SK-N-SH (cell line): Measurements from ENCODE around the gene UBQLN3. TPM values are rescaled to one million over a fixed set of nuclear protein-coding genes. Genes with fewer than 3 reads are reported as not detected.

Source experiments
- CTCF ChIA-PET: fragments of 300-600, 350-600 bp; formaldehyde crosslinking; extraction: SDS; loops from one replicate; lab custom pipeline; 2021; lab: Yijun Ruan, JAX
- POLR2A ChIA-PET: fragments of 350-600 bp; sonication (Branson Sonifier 250); formaldehyde crosslinking; extraction: SDS; loops from one replicate; lab custom pipeline; 2020; ENCODE audit warnings: antibody characterized with exemption, inconsistent platforms; lab: Yijun Ruan, JAX
- DNase-seq: peaks from one replicate; pipeline ENCODE4 v3.0.0; 2012
- H2AFZ ChIP-seq: fragments of 200-600 bp; sonication (generic); 2 replicates; pipeline ENCODE4 v1.8.1; 2016; ENCODE audit warnings: antibody characterized with exemption, mild to moderate bottlenecking, low read depth
- H3F3A ChIP-seq: fragments of 200-600 bp; sonication (generic); replicated peaks from 2 replicates; pipeline ENCODE3; 2016; ENCODE audit warnings: antibody characterized with exemption, mild to moderate bottlenecking; ENCODE audit not compliant: insufficient read depth
- H3K27ac ChIP-seq, 2 experiments: fragments of 200-500 bp in 1 of 2; fragments of 200-600 bp in 1 of 2; sonication (Bioruptor generic) in 1 of 2; sonication (generic), shearing (Covaris generic) in 1 of 2; 2 replicates each; pipeline versions ENCODE4 v1.5.1 to v1.6.1; 2014 to 2016; ENCODE audit warnings: low read depth in 2 of 2, inconsistent platforms in 1 of 2, low read length in 1 of 2, mild to moderate bottlenecking in 1 of 2, mixed read lengths in 1 of 2
- H3K27me3 ChIP-seq: fragments of 200-600 bp; sonication (generic), shearing (Covaris generic); 2 replicates; pipeline ENCODE4 v1.6.1; 2016; ENCODE audit warnings: mixed run types; ENCODE audit not compliant: insufficient read depth
- H3K36me3 ChIP-seq, 2 experiments: fragments of 200-500 bp in 1 of 2; fragments of 200-600 bp in 1 of 2; sonication (Bioruptor generic) in 1 of 2; sonication (generic) in 1 of 2; replicated peaks in 1 of 2; 2 replicates each; pipeline versions ENCODE3 to v1.5.1; 2014 to 2016; ENCODE audit warnings: low read length in 1 of 2, mild to moderate bottlenecking in 1 of 2; ENCODE audit not compliant: insufficient read depth in 2 of 2, control insufficient read depth in 1 of 2
- H3K4me1 ChIP-seq, 2 experiments: fragments of 200-500 bp in 1 of 2; fragments of 200-600 bp in 1 of 2; sonication (Bioruptor generic) in 1 of 2; sonication (generic), shearing (Covaris generic) in 1 of 2; 2 replicates each; pipeline versions ENCODE4 v1.5.1 to v1.6.1; 2014 to 2016; ENCODE audit warnings: low read depth in 1 of 2, low read length in 1 of 2, mixed run types in 1 of 2; ENCODE audit not compliant: insufficient read depth in 2 of 2, control insufficient read depth in 1 of 2
- H3K4me2 ChIP-seq: fragments of 200-600 bp; sonication (generic), shearing (Covaris generic); 2 replicates; pipeline ENCODE4 v1.6.1; 2017; ENCODE audit warnings: mixed run types
- H3K4me3 ChIP-seq, 2 experiments: fragments of 200-500 bp in 1 of 2; fragments of 200-600 bp in 1 of 2; sonication (Bioruptor generic) in 1 of 2; sonication (generic), shearing (Covaris generic) in 1 of 2; 2 replicates each; pipeline versions ENCODE4 v1.5.1 to v1.8.1; 2014 to 2016; ENCODE audit warnings: low read depth in 2 of 2, inconsistent platforms in 1 of 2, low read length in 1 of 2, mild to moderate bottlenecking in 1 of 2, mixed read lengths in 1 of 2, moderate library complexity in 1 of 2
- H3K79me2 ChIP-seq: fragments of 200-600 bp; sonication (generic); 2 replicates; pipeline ENCODE4 v1.8.1; 2017; ENCODE audit warnings: mild to moderate bottlenecking; ENCODE audit not compliant: insufficient read depth
- H3K9ac ChIP-seq: fragments of 200-600 bp; sonication (generic); 2 replicates; pipeline ENCODE4 v1.6.1; 2017; ENCODE audit warnings: mixed run types
- H3K9me2 ChIP-seq: fragments of 200-600 bp; sonication (generic); 2 replicates; pipeline ENCODE4 v1.6.1; 2017; ENCODE audit warnings: mixed run types
- H3K9me3 ChIP-seq: fragments of 200-600 bp; sonication (generic); 2 replicates; pipeline ENCODE4 v1.6.1; 2017; ENCODE audit warnings: mixed run types, mild to moderate bottlenecking, moderate library complexity
- H4K20me1 ChIP-seq: fragments of 200-600 bp; sonication (generic); 2 replicates; pipeline ENCODE4 v1.6.1; 2017; ENCODE audit warnings: mild to moderate bottlenecking, mixed run types; ENCODE audit not compliant: insufficient read depth
- CHD2 ChIP-seq: fragments of 150-350 bp; IDR thresholded peaks from 2 replicates; pipeline ENCODE4 v1.6.1; 2018; ENCODE audit warnings: low read length; ENCODE audit not compliant: partially characterized antibody
- CTCF ChIP-seq: fragments of 200-600 bp; sonication (generic); IDR thresholded peaks from 2 replicates; pipeline ENCODE4 v1.6.1; 2017; ENCODE audit warnings: antibody characterized with exemption, mild to moderate bottlenecking, moderate library complexity
- ELF1 ChIP-seq: IDR thresholded peaks from 2 replicates; pipeline ENCODE4 v1.4.0; 2012
- EP300 ChIP-seq, 2 experiments: IDR thresholded peaks; 2 replicates each; pipeline versions ENCODE4 v1.4.0 to v1.6.1; 2012; ENCODE audit warnings: borderline replicate concordance in 1 of 2, low read depth in 1 of 2, low read length in 1 of 2
- EZH2phosphoT487 ChIP-seq: fragments of 200-600 bp; sonication (generic); IDR thresholded peaks from 2 replicates; pipeline ENCODE4 v1.6.1; 2017; ENCODE audit warnings: low read depth, mixed run types, mild to moderate bottlenecking, antibody characterized with exemption, moderate library complexity, borderline replicate concordance
- FOXJ3 ChIP-seq: sonication (generic); formaldehyde crosslinking; IDR thresholded peaks from 2 replicates; pipeline ENCODE4 v1.5.1; 2020; ENCODE audit warnings: mild to moderate bottlenecking, missing genetic modification reagents
- FOXM1 ChIP-seq: IDR thresholded peaks from 2 replicates; pipeline ENCODE4 v1.4.0; 2012; ENCODE audit warnings: low read depth, mild to moderate bottlenecking
- GATA2 ChIP-seq: sonication (generic); formaldehyde crosslinking; IDR thresholded peaks from 2 replicates; pipeline ENCODE4 v1.5.0; 2020; ENCODE audit warnings: mild to moderate bottlenecking, missing genetic modification reagents
- JUND ChIP-seq: IDR thresholded peaks from 2 replicates; pipeline ENCODE4 v1.4.0; 2012
- MAX ChIP-seq: IDR thresholded peaks from 2 replicates; pipeline ENCODE4 v1.4.0; 2012; ENCODE audit warnings: low read depth
- MEF2A ChIP-seq: IDR thresholded peaks from 2 replicates; pipeline ENCODE4 v1.4.0; 2012; ENCODE audit warnings: low read depth, borderline replicate concordance
- NRF1 ChIP-seq: IDR thresholded peaks from 2 replicates; pipeline ENCODE4 v1.6.1; 2012; ENCODE audit warnings: low read depth, mild to moderate bottlenecking, low read length
- POLR2AphosphoS5 ChIP-seq: IDR thresholded peaks from 2 replicates; pipeline ENCODE4 v1.6.1; 2012; ENCODE audit warnings: low read depth, low read length
- RAD21 ChIP-seq: IDR thresholded peaks from 2 replicates; pipeline ENCODE4 v1.6.1; 2012; ENCODE audit warnings: mild to moderate bottlenecking, low read length
- RXRA ChIP-seq: IDR thresholded peaks from 2 replicates; pipeline ENCODE4 v1.4.0; 2012; ENCODE audit warnings: low read depth, mild to moderate bottlenecking, borderline replicate concordance
- SMC3 ChIP-seq: IDR thresholded peaks from 2 replicates; pipeline ENCODE4 v1.6.1; 2012; ENCODE audit warnings: low read depth, low read length, improper control_type of control experiment
- TCF12 ChIP-seq: IDR thresholded peaks from 2 replicates; pipeline ENCODE4 v1.4.0; 2012
- TEAD4 ChIP-seq: IDR thresholded peaks from 2 replicates; pipeline ENCODE4 v1.4.0; 2012; ENCODE audit warnings: mild to moderate bottlenecking, borderline replicate concordance; ENCODE audit not compliant: insufficient read depth
- USF1 ChIP-seq: IDR thresholded peaks from 2 replicates; pipeline ENCODE4 v1.4.0; 2012; ENCODE audit warnings: low read depth, borderline replicate concordance
- YY1 ChIP-seq: IDR thresholded peaks from 2 replicates; pipeline ENCODE4 v1.4.0; 2012; ENCODE audit warnings: low read depth, mild to moderate bottlenecking
- WGBS: methylation state at CpG from one replicate; pipeline ENCODE4 v1.1.6; 2017; ENCODE audit warnings: low lambda C conversion rate; 5-methylcytosine and 5-hydroxymethylcytosine counted together
- polyA plus RNA-seq, 3 experiments: library from polyadenylated mRNA; depleted of rRNA; stranded (reverse); fragments of >200 nt; gene quantifications; 2 replicates each; pipeline ENCODE4 v1.2.3, GENCODE V29; 2012
- TF ChIP-seq, protein P1 (sequence below): IDR thresholded peaks from 2 replicates; pipeline ENCODE4 v1.4.0; 2012; ENCODE audit warnings: low read depth, borderline replicate concordance
- TF ChIP-seq, protein P2 (sequence below): IDR thresholded peaks from 2 replicates; pipeline ENCODE4; 2012

Gene UBQLN3
- polyA plus RNA-seq, 1 of the 3 experiments (the other 2 are of a cell fraction): not detected

- no peak for TF ChIP-seq POLR2AphosphoS5
- no peak for TF ChIP-seq YY1
- TF ChIP-seq GATA2: no peak
- no peak for TF ChIP-seq RAD21
- TF ChIP-seq TCF12: no peak
- TF ChIP-seq USF1: no peak
- TF ChIP-seq RXRA: no peak
- TF ChIP-seq FOXJ3: no peak
- no peak for TF ChIP-seq JUND
- no peak for TF ChIP-seq FOXM1
- TF ChIP-seq, protein P1, sequence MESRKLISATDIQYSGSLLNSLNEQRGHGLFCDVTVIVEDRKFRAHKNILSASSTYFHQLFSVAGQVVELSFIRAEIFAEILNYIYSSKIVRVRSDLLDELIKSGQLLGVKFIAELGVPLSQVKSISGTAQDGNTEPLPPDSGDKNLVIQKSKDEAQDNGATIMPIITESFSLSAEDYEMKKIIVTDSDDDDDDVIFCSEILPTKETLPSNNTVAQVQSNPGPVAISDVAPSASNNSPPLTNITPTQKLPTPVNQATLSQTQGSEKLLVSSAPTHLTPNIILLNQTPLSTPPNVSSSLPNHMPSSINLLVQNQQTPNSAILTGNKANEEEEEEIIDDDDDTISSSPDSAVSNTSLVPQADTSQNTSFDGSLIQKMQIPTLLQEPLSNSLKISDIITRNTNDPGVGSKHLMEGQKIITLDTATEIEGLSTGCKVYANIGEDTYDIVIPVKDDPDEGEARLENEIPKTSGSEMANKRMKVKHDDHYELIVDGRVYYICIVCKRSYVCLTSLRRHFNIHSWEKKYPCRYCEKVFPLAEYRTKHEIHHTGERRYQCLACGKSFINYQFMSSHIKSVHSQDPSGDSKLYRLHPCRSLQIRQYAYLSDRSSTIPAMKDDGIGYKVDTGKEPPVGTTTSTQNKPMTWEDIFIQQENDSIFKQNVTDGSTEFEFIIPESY: no peak
Observed at GRCh38 chr11:5521540-5521939, 11.8 kb upstream of the UBQLN3 start (continued).

DNA sequence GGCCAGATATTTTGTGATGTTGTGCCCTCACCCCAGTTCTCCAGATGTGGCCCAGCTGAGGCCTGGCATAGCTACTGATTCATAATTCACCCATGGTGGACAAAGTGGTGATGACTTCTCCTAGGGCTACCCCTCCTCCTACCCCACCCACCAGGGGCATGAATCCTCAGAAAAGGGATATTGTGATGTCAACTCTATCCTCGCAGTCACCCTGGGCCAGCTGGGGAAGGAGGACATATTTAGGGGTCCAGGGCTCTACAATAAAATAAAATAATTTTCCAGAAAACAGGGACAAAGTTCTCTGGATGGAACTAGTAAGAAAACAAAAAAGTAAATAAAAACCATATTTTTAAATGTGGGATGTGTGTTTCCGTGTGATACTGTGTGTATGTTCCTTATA is 6.8 kb upstream of the UBQLN3 start, which contains the start of gene UBQLNL:
TSS of gene UBQLNL (minus strand) at position 101 of the 400 bp plus-strand sequence. CDS start 258 bp downstream, outside the sequence.
- no peak within 1 kb of the TSS for H3K9ac ChIP-seq
- no peaks in the 10 kb centered on the region for H3K36me3 ChIP-seq
- WGBS: 4% methylated on average over 2 of the region's 2 CpGs
- no peaks in the 10 kb centered on the region for H3K4me1 ChIP-seq
- POLR2A ChIA-PET: no interaction called here
- no peaks in the 10 kb centered on the region for H3K27me3 ChIP-seq
- TF ChIP-seq POLR2AphosphoS5 (no peak), EZH2phosphoT487 (no peak), EP300 (IDR thresholded peaks at IDR 0.05; ENCODE audit: borderline replicate concordance in 1 of 2, low read depth in 1 of 2, low read length in 1 of 2) (no peak), CHD2 (no peak), TEAD4 (no peak), MEF2A (no peak), NRF1 (no peak), CTCF (no peak), TCF12 (no peak), MAX (no peak), ELF1 (no peak), YY1 (no peak), SMC3 (no peak)
- TF ChIP-seq, protein P2, sequence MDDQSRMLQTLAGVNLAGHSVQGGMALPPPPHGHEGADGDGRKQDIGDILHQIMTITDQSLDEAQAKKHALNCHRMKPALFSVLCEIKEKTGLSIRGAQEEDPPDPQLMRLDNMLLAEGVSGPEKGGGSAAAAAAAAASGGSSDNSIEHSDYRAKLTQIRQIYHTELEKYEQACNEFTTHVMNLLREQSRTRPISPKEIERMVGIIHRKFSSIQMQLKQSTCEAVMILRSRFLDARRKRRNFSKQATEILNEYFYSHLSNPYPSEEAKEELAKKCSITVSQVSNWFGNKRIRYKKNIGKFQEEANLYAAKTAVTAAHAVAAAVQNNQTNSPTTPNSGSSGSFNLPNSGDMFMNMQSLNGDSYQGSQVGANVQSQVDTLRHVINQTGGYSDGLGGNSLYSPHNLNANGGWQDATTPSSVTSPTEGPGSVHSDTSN: no peak
- TF ChIP-seq, all 33 proteins: peak for 0
- CTCF ChIA-PET: no interaction called here
- no peaks in the 10 kb centered on the region for H3K9me3 ChIP-seq
- H3F3A ChIP-seq: no peaks in the 10 kb centered on the region
- no peak for DNase-seq
- no peaks in the 10 kb centered on the region for H4K20me1 ChIP-seq
- H2AFZ ChIP-seq: no peak within 1 kb of the TSS
- no peak within 1 kb of the TSS for H3K4me3 ChIP-seq
- H3K79me2 ChIP-seq: no peaks in the 10 kb centered on the region
- no peak within 1 kb of the TSS for H3K27ac ChIP-seq
- H3K9me2 ChIP-seq: no peaks in the 10 kb centered on the region
- no peak within 1 kb of the TSS for H3K4me2 ChIP-seq
